WERI-Rb-1 (cell line): Measurements from ENCODE around the gene CCR6.

Experiments
- DNase-seq: peaks from one replicate; pipeline ENCODE4 v3.0.0-alpha.2; 2020
- H3K27ac ChIP-seq: fragments of 250-450 bp; sonication (Bioruptor Pico); 2 replicates; pipeline ENCODE4 v1.5.1; 2020; ENCODE audit warnings: mild to moderate bottlenecking, moderate library complexity
- H3K27me3 ChIP-seq: fragments of 250-450 bp; sonication (Bioruptor Pico); 2 replicates; pipeline ENCODE4 v1.5.1; 2021; ENCODE audit warnings: mild to moderate bottlenecking, low read depth, moderate library complexity; ENCODE audit not compliant: insufficient read depth, severe bottlenecking
- H3K36me3 ChIP-seq: fragments of 250-450 bp; sonication (Bioruptor Pico); 2 replicates; pipeline ENCODE4 v1.5.1; 2020; ENCODE audit warnings: mild to moderate bottlenecking, moderate library complexity
- H3K4me3 ChIP-seq: 2 replicates; pipeline ENCODE4 v1.5.1; 2011; ENCODE audit warnings: low read depth, mild to moderate bottlenecking, control low read depth, low read length
- H3K9me3 ChIP-seq: fragments of 250-450 bp; sonication (Bioruptor Pico); 2 replicates; pipeline ENCODE4 v1.5.1; 2021; ENCODE audit warnings: mild to moderate bottlenecking, moderate library complexity; ENCODE audit not compliant: severe bottlenecking
- CTCF ChIP-seq: IDR thresholded peaks from 2 replicates; pipeline ENCODE4 v1.5.1; 2011; ENCODE audit warnings: low read depth, mild to moderate bottlenecking, control low read depth, inconsistent platforms, low read length

Gene CCR6

DNA sequence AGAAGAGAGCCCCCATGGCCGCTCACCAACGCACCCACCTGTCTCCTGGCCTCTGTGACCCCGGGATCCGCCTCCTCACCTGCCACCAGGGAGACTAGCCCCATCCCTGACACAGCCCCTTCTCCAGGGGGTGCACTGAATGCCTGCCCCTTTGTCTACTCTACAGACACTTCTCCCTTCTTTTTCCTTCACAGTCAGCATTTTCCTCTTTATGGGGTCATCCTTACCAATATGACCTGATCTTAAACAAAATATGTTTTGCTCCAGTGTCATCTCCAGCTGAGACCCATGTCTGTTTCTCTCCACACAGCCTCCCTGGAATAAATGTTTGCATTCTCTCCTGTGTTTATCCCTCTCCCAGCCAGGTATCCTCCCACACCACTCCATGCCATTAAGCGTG lies 14.6 kb upstream of the CCR6 start:
- no peak for DNase-seq
- H3K4me3 ChIP-seq, result no peak overlapping the region
- H3K36me3 ChIP-seq, result no peaks in the 10 kb centered on the region
- no peaks in the 10 kb centered on the region for H3K9me3 ChIP-seq
- no peaks in the 10 kb centered on the region for H3K27me3 ChIP-seq
- TF ChIP-seq CTCF, result no peak
- no peak overlapping the region for H3K27ac ChIP-seq

DNA sequence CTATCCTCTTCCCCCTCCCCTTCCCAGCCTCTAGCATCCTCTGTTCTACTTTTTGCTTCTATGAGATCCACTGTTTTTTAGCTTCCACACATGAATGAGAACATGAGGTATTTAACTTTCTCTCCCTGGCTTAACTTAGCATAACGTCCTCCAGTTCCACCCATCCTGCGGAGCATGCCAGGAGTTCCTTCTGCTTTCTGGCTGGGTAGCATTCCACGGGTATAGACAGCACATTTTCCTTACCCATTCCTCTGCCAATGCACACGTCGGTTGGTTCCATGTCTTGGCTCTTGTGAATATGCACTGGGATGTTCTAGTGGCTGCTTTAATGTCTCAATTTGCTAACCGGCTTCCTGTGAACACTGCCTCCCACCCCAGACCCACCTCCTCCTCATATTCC lies 13.2 kb upstream of the CCR6 start:
- no peaks in the 10 kb centered on the region for H3K27me3 ChIP-seq
- H3K4me3 ChIP-seq, result no peak overlapping the region
- no peaks in the 10 kb centered on the region for H3K36me3 ChIP-seq
- no peak for DNase-seq
- TF ChIP-seq CTCF, result no peak
- H3K9me3 ChIP-seq, result no peaks in the 10 kb centered on the region
- no peak overlapping the region for H3K27ac ChIP-seq

GRCh38 chr6:167111597-167111996 lies 11.3 kb upstream of the CCR6 start:
- DNase-seq, result no peak
- H3K4me3 ChIP-seq, result no peak overlapping the region

DNA sequence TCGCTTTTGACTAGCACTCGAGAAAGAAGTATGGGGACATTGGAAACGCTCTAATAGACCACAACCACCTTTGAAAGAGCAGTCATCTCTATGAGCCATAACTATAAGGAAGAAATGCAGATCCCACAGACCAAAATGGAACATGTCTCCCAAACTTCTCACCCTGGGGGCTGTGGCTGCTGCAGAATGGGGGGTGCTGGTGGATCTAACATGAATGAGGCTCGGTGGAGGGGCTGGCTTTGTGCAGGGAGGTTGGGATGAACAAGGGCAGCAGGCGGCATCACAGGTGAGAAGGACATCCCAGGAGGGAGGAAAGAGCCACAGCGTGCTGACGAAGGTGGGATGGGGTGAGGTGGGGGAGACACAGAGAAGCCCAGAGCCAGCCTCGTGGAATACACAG lies 10.5 kb upstream of the CCR6 start:
- DNase-seq, result no peak
- no peaks in the 10 kb centered on the region for H3K36me3 ChIP-seq
- no peak overlapping the region for H3K4me3 ChIP-seq
- H3K9me3 ChIP-seq, result no peaks in the 10 kb centered on the region
- TF ChIP-seq CTCF, result no peak
- no peaks in the 10 kb centered on the region for H3K27me3 ChIP-seq
- no peak overlapping the region for H3K27ac ChIP-seq

More at GRCh38 chr6:167111597-167111996, 11.3 kb upstream of the CCR6 start:
- H3K27ac ChIP-seq, result no peak overlapping the region
- no peaks in the 10 kb centered on the region for H3K27me3 ChIP-seq
- H3K36me3 ChIP-seq, result no peaks in the 10 kb centered on the region
- no peaks in the 10 kb centered on the region for H3K9me3 ChIP-seq
- TF ChIP-seq CTCF, result no peak

GRCh38 chr6:167113047-167113754 lies 9.7 kb upstream of the CCR6 start:
- Histone ChIP-seq H3K36me3 (no peaks in the 10 kb centered on the region), H3K4me3 (no peak overlapping the region), H3K9me3 (no peaks in the 10 kb centered on the region), H3K27me3 (no peaks in the 10 kb centered on the region), H3K27ac (no peak overlapping the region)
- no peak for TF ChIP-seq CTCF
- DNase-seq, result no peak
